Measurements from ENCODE around the gene ATP1B2.

ATP1B2 gene

DNA sequence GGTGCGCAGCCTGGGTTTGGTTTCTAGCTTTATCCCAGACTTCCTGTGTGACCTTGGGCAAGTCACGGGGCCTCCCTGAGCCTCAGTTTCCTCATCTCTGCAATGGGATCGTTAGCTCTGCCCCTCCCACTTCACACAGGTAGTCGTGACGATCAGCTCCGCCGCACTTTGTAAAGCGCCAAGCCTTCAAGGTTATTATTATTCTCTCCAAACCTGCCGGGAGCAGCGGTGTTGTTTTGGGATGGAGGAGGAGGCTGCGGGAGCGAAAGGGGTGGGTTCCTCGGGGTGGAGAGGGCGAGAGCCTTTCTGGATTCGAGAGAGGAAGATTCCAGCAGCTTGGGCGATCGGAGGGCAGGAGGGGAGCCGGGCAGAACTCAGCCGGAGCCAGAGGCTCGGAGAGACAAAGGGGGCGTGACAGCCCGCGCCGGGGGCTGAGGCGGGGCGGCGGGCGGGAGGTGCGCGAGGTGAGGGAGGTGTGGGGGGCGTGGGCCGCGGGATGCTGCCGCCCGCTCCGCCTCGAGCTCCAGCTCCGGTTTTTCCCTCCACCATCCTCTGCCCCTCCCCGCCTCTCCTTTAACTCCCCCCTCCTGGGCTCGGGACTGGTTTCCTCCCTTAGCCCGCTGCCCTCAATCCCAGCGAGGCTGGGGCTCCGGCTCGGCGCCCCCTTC, 54.0 kb downstream of the ATP1B2 start, which contains the start of gene EFNB3:
Gene EFNB3, plus strand, starts transcription at position 602 of the 668 bp plus-strand sequence. CDS start 397 bp downstream, outside the sequence.
- no peaks in the 10 kb centered on the region for H3F3A ChIP-seq (ENCODE audit: control insufficient read depth, insufficient read depth)
- H3K4me1 ChIP-seq (ENCODE audit: control insufficient read depth, low read length): peaks cover 14% of the 10 kb centered on the region
- no peaks in the 10 kb centered on the region for H3K9me3 ChIP-seq (ENCODE audit: control insufficient read depth, insufficient read depth, low read length)
- H3K4me3 ChIP-seq (ENCODE audit: low read length): peak within 1 kb of the TSS; percentile 29; the same call in 1 of the 2 replicates
- peaks cover 17% of the 10 kb centered on the region for H3K36me3 ChIP-seq (ENCODE audit: control insufficient read depth, low read length)
- H3K9me2 ChIP-seq (replicated peaks; ENCODE audit: control insufficient read depth, low read length): no peaks in the 10 kb centered on the region
- TF ChIP-seq, protein P1, sequence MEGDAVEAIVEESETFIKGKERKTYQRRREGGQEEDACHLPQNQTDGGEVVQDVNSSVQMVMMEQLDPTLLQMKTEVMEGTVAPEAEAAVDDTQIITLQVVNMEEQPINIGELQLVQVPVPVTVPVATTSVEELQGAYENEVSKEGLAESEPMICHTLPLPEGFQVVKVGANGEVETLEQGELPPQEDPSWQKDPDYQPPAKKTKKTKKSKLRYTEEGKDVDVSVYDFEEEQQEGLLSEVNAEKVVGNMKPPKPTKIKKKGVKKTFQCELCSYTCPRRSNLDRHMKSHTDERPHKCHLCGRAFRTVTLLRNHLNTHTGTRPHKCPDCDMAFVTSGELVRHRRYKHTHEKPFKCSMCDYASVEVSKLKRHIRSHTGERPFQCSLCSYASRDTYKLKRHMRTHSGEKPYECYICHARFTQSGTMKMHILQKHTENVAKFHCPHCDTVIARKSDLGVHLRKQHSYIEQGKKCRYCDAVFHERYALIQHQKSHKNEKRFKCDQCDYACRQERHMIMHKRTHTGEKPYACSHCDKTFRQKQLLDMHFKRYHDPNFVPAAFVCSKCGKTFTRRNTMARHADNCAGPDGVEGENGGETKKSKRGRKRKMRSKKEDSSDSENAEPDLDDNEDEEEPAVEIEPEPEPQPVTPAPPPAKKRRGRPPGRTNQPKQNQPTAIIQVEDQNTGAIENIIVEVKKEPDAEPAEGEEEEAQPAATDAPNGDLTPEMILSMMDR (IDR thresholded peaks at IDR 0.05; ENCODE audit: low read depth, low read length, poor library complexity, severe bottlenecking): no peak
- no peak for TF ChIP-seq EZH2phosphoT487 (IDR thresholded peaks at IDR 0.05; ENCODE audit: borderline replicate concordance, low read length)
- H3K4me2 ChIP-seq (ENCODE audit: low read length): peak within 1 kb of the TSS; percentile 54
- H3K27me3 ChIP-seq (ENCODE audit: control insufficient read depth, low read length): peaks cover 32% of the 10 kb centered on the region
- H3K79me2 ChIP-seq (ENCODE audit: control insufficient read depth, low read length): no peaks in the 10 kb centered on the region
- H4K20me1 ChIP-seq (ENCODE audit: control insufficient read depth, insufficient read depth, low read depth, low read length): 0 out of 2 replicates have a peak, but pooled peaks cover 3% of the 10 kb centered on the region
- no peak within 1 kb of the TSS for H3K27ac ChIP-seq (ENCODE audit: low read depth, low read length)

DNA sequence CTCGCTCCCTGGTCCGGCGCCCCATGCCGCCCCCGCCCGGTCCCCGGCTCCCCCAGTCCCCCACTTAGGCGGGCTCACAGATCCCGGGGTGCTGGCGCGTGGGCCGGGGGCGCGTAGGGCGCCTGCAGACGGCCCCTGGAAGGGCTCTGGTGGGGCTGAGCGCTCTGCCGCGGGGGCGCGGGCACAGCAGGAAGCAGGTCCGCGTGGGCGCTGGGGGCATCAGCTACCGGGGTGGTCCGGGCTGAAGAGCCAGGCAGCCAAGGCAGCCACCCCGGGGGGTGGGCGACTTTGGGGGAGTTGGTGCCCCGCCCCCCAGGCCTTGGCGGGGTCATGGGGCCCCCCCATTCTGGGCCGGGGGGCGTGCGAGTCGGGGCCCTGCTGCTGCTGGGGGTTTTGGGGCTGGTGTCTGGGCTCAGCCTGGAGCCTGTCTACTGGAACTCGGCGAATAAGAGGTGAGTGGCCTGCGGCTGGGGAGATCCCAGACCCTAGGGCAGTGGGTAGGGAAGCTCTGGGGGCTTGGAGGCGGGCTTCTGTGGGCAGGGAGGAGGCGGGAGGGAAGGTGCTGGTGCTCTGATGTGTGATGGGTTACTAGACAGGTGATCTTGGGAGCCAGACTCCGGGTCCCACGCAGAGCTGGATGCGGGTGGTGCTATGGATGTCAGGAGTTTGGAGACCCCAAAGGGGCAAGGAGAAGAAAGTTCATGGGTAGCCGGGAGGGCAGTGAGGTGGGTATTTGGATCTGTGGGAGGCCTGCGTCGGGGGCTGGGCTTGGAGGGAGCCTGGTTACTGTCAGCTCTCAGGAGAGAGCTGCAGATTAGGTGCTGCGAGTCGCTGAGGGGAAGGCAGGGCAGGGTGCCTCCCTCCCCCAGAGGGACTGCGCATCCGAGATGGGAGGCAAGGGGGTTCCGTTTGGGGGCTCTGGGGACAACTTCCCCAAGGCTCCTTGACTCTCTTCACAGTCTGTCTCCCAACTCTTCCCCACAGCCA, 54.8 kb downstream of the ATP1B2 start:
- H3K4me3 ChIP-seq (ENCODE audit: low read length): peak overlapping the region; percentile 29; the same call in 1 of the 2 replicates
- H3K27ac ChIP-seq (ENCODE audit: low read depth, low read length): no peak overlapping the region

DNA sequence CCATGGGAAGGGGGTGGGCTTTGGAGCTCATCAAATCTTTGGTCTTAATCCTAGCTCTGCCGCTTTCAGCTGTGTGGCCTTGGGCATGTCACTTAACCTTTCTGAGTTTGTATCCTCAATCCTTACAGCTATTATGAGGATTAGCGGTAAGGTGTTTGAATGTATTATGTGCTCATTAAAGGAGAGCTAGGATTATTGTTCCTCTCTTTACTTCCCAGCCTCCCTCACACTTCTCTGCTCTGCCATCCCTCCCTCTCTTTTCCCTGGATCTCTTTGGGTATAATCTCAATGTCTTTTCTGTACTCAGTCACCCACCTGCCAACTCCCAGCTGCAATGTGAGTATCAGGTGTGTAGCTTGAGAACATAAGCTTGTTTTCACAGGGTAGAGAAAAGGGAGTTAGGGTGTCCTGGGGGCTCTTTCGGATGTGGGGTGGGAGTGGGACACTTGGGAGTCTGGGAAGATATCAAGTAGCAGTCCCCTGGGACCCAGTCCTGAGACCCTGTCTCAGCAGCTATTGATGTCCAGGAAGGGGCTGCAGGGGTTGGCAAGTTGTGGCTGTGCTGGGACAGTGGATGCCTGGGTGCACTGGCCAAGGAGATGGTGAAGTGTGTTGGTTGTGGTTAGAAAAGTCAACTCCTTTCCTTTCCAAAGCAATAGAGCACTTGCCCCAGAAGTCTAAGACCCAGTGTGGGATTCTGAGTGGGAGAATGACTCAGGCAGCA, 56.1 kb downstream of the ATP1B2 start:
- H3K9me2 ChIP-seq (replicated peaks; ENCODE audit: control insufficient read depth, low read length): no peaks in the 10 kb centered on the region
- TF ChIP-seq, protein P1 (IDR thresholded peaks at IDR 0.05; ENCODE audit: low read depth, low read length, poor library complexity, severe bottlenecking): no peak
- H3K4me2 ChIP-seq (ENCODE audit: low read length): no peak overlapping the region
- peaks cover 34% of the 10 kb centered on the region for H3K27me3 ChIP-seq (ENCODE audit: control insufficient read depth, low read length)
- H4K20me1 ChIP-seq (ENCODE audit: control insufficient read depth, insufficient read depth, low read depth, low read length): 0 out of 2 replicates have a peak, but pooled peaks cover 3% of the 10 kb centered on the region
- no peaks in the 10 kb centered on the region for H3K79me2 ChIP-seq (ENCODE audit: control insufficient read depth, low read length)
- no peaks in the 10 kb centered on the region for H3F3A ChIP-seq (ENCODE audit: control insufficient read depth, insufficient read depth)
- no peak overlapping the region for H3K27ac ChIP-seq (ENCODE audit: low read depth, low read length)
- peaks cover 28% of the 10 kb centered on the region for H3K4me1 ChIP-seq (ENCODE audit: control insufficient read depth, low read length)
- no peak overlapping the region for H3K4me3 ChIP-seq (ENCODE audit: low read length)
- H3K36me3 ChIP-seq (ENCODE audit: control insufficient read depth, low read length): peaks cover 11% of the 10 kb centered on the region
- H3K9me3 ChIP-seq (ENCODE audit: control insufficient read depth, insufficient read depth, low read length): no peaks in the 10 kb centered on the region

More for the DNA sequence above, 54.8 kb downstream of the ATP1B2 start:
- H3K4me2 ChIP-seq (ENCODE audit: low read length): peak overlapping the region; percentile 54
- no peaks in the 10 kb centered on the region for H3F3A ChIP-seq (ENCODE audit: control insufficient read depth, insufficient read depth)
- H3K4me1 ChIP-seq (ENCODE audit: control insufficient read depth, low read length): peaks cover 21% of the 10 kb centered on the region
- 0 out of 2 replicates have a peak, but pooled peaks cover 3% of the 10 kb centered on the region for H4K20me1 ChIP-seq (ENCODE audit: control insufficient read depth, insufficient read depth, low read depth, low read length)
- H3K9me2 ChIP-seq (replicated peaks; ENCODE audit: control insufficient read depth, low read length): no peaks in the 10 kb centered on the region
- H3K36me3 ChIP-seq (ENCODE audit: control insufficient read depth, low read length): peaks cover 17% of the 10 kb centered on the region
- H3K9me3 ChIP-seq (ENCODE audit: control insufficient read depth, insufficient read depth, low read length): no peaks in the 10 kb centered on the region
- no peak for TF ChIP-seq EZH2phosphoT487 (IDR thresholded peaks at IDR 0.05; ENCODE audit: borderline replicate concordance, low read length)
- TF ChIP-seq, protein P1 (IDR thresholded peaks at IDR 0.05; ENCODE audit: low read depth, low read length, poor library complexity, severe bottlenecking): no peak
- H3K27me3 ChIP-seq (ENCODE audit: control insufficient read depth, low read length): peaks cover 32% of the 10 kb centered on the region
- no peaks in the 10 kb centered on the region for H3K79me2 ChIP-seq (ENCODE audit: control insufficient read depth, low read length)
